GM18502 (cell line): Measurements from ENCODE around the gene RBM47.
"Not testable (repeated sequence)": the region's sequence is repeated elsewhere in the genome, so short reads cannot be mapped to it uniquely, and the experiment has no call there.

Experiments used
- ATAC-seq: cut with Tn5 transposase; IDR thresholded peaks from one replicate; pipeline ENCODE4 v1.9.1; 2021; ENCODE audit warnings: mild to moderate bottlenecking; ENCODE audit not compliant: unreplicated experiment, poor library complexity

Gene RBM47

GRCh38 chr4:40462326-40462725, 167.3 kb downstream of the RBM47 start:
- ATAC-seq: peak; percentile 84

GRCh38 chr4:40461879-40462278, 167.8 kb downstream of the RBM47 start:
- no peak for ATAC-seq

GRCh38 chr4:40461062-40461461, 168.6 kb downstream of the RBM47 start:
- ATAC-seq: no peak

GRCh38 chr4:40458683-40459082, 171.0 kb downstream of the RBM47 start:
- ATAC-seq: no peak

- no peak for ATAC-seq
Measured at GRCh38 chr4:40458109-40458508, 171.6 kb downstream of the RBM47 start.

- no peak for ATAC-seq
Measured at GRCh38 chr4:40455340-40455902, 174.2 kb downstream of the RBM47 start.

GRCh38 chr4:40454816-40455215, 174.8 kb downstream of the RBM47 start:
- ATAC-seq: no peak

- no peak for ATAC-seq
Measured at GRCh38 chr4:40453912-40454311, 175.8 kb downstream of the RBM47 start.

GRCh38 chr4:40448875-40449274, 180.8 kb downstream of the RBM47 start:
- ATAC-seq: no peak

- ATAC-seq: no peak
Measured at GRCh38 chr4:40446839-40447238, 182.8 kb downstream of the RBM47 start.

GRCh38 chr4:40446261-40446750, 183.4 kb downstream of the RBM47 start:
- ATAC-seq: not testable (repeated sequence)

GRCh38 chr4:40445671-40446070, 184.0 kb downstream of the RBM47 start:
- no peak for ATAC-seq

- no peak for ATAC-seq
Measured at GRCh38 chr4:40441430-40441829, 188.2 kb downstream of the RBM47 start.

GRCh38 chr4:40439519-40439918, 190.1 kb downstream of the RBM47 start:
- no peak for ATAC-seq

- ATAC-seq: no peak
Measured at GRCh38 chr4:40438384-40439026, 191.2 kb downstream of the RBM47 start.

- ATAC-seq: no peak
Measured at GRCh38 chr4:40437741-40438383, 191.8 kb downstream of the RBM47 start.

- ATAC-seq: not testable (repeated sequence)
Measured at GRCh38 chr4:40435306-40435705, 194.4 kb downstream of the RBM47 start.

- no peak for ATAC-seq
Measured at GRCh38 chr4:40434126-40434687, 195.5 kb downstream of the RBM47 start.

- ATAC-seq: no peak
Measured at GRCh38 chr4:40432504-40432903, 197.2 kb downstream of the RBM47 start.

GRCh38 chr4:40427871-40428270, 201.8 kb downstream of the RBM47 start:
- ATAC-seq: not testable (repeated sequence)

GRCh38 chr4:40427128-40427527, 202.5 kb downstream of the RBM47 start:
- no peak for ATAC-seq
